ENCODE measurements around the gene CXCR6.
A peak's percentile ranks its signal among the peaks of the same experiment; 100 is the strongest.
"Not testable (repeated sequence)": the region's sequence is repeated elsewhere in the genome, so short reads cannot be mapped to it uniquely, and the experiment has no call there.

CXCR6 gene

DNA sequence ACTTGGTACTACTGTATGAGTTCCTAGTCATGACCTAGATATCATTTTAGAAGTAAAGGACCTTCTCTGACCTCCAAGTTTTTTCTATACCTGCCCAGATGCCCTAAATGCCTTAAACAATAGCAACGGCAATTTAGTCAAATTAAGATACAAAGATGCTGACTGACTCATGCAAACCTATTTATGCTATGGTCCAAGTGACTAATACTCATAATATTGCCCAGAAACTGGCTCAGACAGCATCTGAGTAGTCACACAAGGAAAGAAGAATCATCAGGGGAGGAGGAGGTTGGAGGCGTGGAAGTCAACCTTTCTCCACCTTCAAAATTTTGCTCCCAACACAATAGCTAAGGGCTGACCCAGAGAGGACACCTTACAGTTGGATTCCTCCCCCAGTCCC, 45.5 kb downstream of the CXCR6 start:
- DNase-seq (ENCODE audit: low spot score) = peak; percentile 79

DNA sequence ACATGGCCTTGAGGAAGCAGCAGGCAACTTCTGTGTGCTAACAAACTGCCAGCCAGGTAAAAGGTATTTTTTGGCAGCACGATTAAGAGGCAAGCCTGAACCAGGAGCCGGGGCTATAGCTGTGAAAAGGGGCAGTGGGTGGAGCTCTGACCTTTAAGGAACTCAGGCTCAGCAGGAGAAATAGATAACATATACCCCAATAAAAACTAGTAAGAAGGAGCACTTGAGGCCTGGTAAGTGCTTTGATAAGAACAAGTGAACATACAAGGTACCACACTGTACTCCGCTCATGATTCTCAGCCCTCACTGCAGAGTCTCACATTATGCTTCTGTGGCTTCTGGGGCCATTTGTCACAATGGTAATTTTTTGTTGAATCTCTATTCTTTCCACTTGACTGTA, 46.9 kb downstream of the CXCR6 start:
- DNase-seq (ENCODE audit: low spot score) = no peak

DNA sequence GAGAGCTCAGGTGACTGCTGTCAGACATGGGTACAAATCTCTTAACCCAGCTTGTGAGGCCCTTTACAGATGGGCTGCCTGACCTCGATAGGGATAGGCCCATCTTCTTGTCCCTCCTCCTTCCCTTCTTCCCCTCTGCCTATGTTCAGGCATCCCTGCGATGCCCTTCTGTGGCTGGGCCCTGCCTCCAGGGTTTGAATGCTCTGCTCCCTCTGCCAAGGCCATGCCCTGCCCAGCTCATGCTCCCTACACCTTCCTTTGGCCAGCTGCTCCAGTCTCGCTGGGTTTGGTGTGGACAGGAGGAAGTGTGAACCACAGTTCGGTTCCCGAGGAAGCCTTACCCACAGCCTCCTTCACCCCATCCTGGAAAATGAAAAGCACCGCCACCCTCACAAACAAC, 48.1 kb downstream of the CXCR6 start:
- no peak for DNase-seq (ENCODE audit: low spot score)

DNA sequence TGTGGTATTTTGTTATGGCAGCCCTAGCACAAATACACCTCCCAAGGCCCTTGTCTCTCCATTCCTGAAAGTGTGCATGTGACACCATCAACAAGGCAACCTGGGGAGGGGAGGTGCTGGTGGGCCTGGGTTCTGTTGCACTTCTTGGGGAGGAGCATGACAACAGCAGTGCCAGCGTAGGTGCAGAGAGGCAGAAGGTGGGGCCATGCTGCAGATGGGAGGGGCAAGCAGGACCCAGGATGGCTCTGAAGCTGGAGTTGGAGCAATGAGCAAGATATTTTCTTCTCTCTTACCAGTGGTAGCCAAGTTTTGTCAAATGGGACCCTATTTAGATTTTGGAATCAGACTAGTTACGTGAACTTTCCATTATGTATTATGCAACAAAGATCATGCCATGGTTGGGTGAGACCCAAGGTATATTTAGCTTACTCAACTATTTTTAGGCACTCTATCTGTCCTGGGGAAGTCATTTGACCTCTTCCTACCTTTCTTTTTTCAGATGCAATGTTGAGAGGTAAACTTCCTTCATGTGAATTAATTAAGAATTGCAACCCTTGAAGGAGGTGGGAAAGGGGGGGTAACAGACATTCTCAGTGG, 49.0 kb downstream of the CXCR6 start:
- no peak for DNase-seq (ENCODE audit: low spot score)

DNA sequence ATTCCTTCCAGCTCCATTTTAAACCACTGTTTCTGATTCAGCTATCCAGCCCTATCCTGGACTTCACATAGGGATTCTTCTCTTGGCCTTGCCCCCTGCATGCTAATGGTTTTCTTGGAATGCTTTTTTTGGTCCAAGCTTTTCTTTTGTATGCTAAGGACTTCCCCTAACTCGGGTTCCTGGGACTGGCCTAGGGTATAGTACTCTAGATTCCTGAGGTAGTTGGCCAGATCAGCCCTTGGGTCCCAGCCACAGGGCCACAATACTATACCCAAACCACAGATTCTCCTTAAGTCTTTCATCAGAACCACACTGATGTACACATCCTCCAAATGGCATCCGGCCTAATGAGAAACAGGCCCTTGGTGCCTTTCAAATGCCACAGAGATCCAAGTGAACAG, 49.6 kb downstream of the CXCR6 start:
- DNase-seq (ENCODE audit: low spot score) = no peak

DNA sequence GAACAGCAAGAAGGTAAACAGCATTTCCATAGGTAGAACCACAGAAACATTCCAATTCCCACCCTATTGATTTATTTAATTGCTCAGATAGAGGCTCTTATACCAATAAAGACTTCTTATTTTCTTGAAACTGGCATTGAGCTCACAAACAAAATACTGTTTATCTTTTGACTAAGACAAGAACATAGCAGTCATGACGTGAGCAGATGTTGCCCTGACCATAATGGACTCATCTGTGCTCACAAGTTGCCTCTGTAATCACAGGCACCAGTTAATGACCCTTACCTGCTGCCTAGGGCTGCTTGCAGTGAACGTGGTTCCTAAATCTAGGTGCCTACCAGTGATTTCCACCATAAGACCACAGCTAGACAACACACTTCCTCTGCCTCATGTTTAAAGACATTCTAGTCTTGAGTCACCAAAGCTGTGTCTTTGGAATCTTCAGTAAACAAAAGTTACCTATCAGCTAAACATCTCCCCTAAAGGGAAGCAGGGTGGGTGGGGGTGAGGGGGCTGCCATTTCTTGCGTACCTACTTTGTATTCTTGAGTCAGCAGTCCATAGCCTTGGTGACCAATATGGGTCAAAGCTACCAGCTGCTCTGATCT, 50.3 kb downstream of the CXCR6 start:
- no peak for DNase-seq (ENCODE audit: low spot score)

DNA sequence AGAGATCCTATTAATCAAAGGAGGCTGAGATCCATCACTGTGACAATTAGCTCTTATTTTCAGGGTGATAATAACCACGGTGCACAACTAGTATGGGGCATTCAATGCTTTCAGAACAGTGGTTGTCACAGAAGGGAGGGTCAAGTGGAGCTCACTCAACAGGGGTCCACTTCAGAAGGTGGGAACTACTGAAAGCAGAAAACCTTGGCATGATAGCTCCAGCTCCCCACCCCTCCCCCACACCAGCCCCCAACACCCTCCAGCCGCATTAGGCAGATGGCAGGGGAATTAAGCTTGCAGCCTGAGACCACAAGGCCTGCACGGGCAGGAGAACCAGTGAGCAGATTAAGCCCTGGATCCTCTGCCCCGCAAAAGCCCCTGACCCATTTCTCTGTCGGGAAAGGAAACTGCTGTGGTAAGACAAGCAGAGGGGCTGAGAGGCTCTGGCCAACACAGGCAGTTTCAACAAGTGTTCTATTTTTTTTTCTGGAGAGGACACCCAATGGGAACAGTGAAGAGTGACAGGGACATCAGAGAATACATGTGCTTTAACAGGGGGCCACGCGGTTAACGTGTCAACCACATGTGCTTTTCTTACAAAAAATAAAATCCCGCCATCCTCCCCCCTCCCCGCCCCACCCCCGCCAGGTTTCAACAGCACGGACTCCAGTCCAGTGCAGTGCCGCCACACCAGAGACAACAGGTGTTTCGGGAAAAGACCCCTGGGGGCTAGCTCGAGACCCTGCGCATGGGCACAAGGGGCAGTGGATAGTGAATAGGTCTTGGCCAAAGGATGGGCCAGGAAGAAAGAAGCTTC, 51.4 kb downstream of the CXCR6 start:
- DNase-seq (ENCODE audit: low spot score) = no peak

DNA sequence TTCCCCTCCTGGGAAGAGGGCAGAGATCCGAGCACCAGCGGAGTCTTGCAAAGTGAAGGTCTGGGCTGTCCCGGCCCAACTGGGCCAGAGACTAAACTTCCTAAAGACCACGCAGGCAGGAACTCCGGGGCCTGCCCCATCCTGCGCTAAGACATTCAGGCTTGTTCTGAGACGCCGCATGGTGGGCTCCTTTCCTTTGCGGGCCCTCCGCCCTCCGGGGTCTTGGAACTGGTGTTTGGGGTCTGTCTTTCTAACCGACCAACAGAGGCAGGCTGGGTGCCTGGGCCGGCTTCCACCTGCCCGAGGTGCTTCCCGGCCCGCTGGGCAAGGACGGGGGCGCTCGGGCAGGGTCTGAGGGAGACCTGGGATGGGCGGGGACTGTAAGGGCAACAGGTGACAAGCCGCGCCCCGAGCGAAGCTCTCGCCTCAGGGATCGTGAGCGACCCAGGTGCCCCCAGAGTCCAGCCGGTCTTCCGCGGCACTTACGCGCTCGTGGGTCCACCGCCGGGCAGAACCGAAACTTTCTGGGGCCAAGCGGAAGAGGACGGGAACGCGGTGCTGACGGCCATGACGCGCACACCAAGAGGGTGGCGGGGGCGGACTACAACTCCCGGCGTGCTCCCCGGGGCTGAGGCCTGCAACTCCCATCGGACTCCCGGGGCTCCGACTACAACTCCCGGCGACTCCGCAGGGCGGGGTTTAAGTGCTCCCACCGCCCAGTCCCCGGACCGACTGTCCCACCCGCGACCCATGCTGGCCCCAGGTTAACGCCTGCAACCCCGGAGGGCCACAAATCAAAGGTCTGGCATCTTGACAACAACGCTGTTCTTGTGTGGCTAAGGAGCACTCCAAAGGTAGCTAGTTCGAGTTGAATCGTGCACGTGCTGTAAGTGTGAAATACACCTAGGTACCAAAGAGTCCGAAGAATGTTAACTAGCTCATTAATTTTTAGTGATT, 52.2 kb downstream of the CXCR6 start, which contains the start of gene FYCO1:
FYCO1 (minus strand) TSS at position 589 of the 957 bp plus-strand sequence. CDS start 10,914 bp downstream, outside the sequence.
- DNase-seq (ENCODE audit: low spot score) = peak; percentile 70

DNA sequence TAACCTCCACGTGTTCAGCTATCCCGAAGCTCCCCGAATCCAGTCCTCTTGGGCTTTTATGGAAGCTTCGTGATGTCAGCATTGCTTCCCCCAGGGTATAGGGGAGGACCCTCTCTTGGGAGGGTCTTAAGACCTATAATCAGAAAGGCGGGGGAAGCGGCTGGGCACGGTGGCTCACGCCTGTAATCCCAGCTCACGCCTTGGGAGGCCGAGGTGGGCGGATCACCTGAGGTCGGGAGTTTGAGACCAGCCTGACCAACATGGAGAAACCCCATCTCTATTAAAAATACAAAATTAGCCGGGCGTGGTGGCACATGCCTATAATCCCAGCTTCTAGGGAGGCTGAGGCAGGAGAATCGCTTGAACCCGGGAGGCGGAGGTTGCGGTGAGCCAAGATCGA, 54.2 kb downstream of the CXCR6 start:
- DNase-seq (ENCODE audit: low spot score) = not testable (repeated sequence)

DNA sequence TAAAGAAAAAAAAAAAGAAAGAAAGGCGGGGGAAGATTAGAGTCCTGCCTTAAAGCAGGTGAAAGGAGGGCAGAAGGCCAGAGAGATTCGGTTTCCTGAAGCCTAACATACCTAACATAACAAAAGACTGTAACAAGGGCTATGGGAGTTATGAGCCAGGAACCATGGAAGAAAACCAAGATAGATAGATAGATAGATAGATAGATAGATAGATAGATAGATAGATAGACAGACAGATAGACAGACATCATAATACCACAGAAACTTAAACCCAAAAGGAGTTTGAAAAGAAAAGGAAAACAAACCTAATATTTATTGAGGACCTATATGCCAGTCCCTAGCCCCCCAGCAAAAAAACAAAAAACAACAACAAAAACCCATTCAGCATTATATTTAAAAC, 54.7 kb downstream of the CXCR6 start:
- DNase-seq (ENCODE audit: low spot score) = no peak

Measured in kidney capillary endothelial cell (primary cell).